ENCODE data around the gene FZR1.

The FZR1 gene

GRCh38 chr19:3531716-3532115 lies 25.6 kb downstream of the FZR1 start:
- no peak for DNase-seq (ENCODE audit: low read depth)

- no peak for DNase-seq (ENCODE audit: low read depth)
Observed at GRCh38 chr19:3532154-3532786, 26.2 kb downstream of the FZR1 start.

GRCh38 chr19:3533033-3533432 lies 26.9 kb downstream of the FZR1 start:
- DNase-seq (ENCODE audit: low read depth): no peak

- no peak for DNase-seq (ENCODE audit: low read depth)
Observed at GRCh38 chr19:3533563-3534216, 27.6 kb downstream of the FZR1 start.

GRCh38 chr19:3534375-3535234 lies 28.5 kb downstream of the FZR1 start:
- DNase-seq (ENCODE audit: low read depth): no peak

- DNase-seq (ENCODE audit: low read depth): no peak
Observed at GRCh38 chr19:3535235-3535535, 29.1 kb downstream of the FZR1 start.

GRCh38 chr19:3535563-3535965 lies 29.5 kb downstream of the FZR1 start:
- no peak for DNase-seq (ENCODE audit: low read depth)

- DNase-seq (ENCODE audit: low read depth): no peak
Observed at GRCh38 chr19:3535981-3536380, 29.9 kb downstream of the FZR1 start.

GRCh38 chr19:3536429-3537100 lies 30.5 kb downstream of the FZR1 start:
- no peak for DNase-seq (ENCODE audit: low read depth)

- DNase-seq (ENCODE audit: low read depth): no peak
Observed at GRCh38 chr19:3537101-3537437, 31.0 kb downstream of the FZR1 start.

- DNase-seq (ENCODE audit: low read depth): no peak
Observed at GRCh38 chr19:3537438-3538240, 31.5 kb downstream of the FZR1 start.

- no peak for DNase-seq (ENCODE audit: low read depth)
Observed at GRCh38 chr19:3538258-3538929, 32.3 kb downstream of the FZR1 start.

- no peak for DNase-seq (ENCODE audit: low read depth)
Observed at GRCh38 chr19:3538965-3539755, 33.0 kb downstream of the FZR1 start, which contains the start of gene TEKTIP1. Gene TEKTIP1 (plus strand): TSS chr19:3539174. CDS start chr19:3539178, 4 bp downstream.

GRCh38 chr19:3539756-3540118 lies 33.6 kb downstream of the FZR1 start:
- DNase-seq (ENCODE audit: low read depth): no peak

- DNase-seq (ENCODE audit: low read depth): no peak
Observed at GRCh38 chr19:3543150-3544057, 37.3 kb downstream of the FZR1 start.

- no peak for DNase-seq (ENCODE audit: low read depth)
Observed at GRCh38 chr19:3544058-3544376, 37.9 kb downstream of the FZR1 start.

GRCh38 chr19:3544742-3545668 lies 38.9 kb downstream of the FZR1 start:
- peak; percentile 75 for DNase-seq (ENCODE audit: low read depth)

- DNase-seq (ENCODE audit: low read depth): no peak
Observed at GRCh38 chr19:3545669-3546034, 39.5 kb downstream of the FZR1 start.

- DNase-seq (ENCODE audit: low read depth): no peak
Observed at GRCh38 chr19:3546119-3546518, 40.0 kb downstream of the FZR1 start.

Measured in activated T-cell treated with anti-CD3 and anti-CD28 coated beads for 48 hours (primary cell).